GM19351 (cell line): ENCODE measurements around the gene KLHL29.
A peak's percentile ranks its signal among the peaks of the same experiment; 100 is the strongest.

Experiments
- ATAC-seq: cut with Tn5 transposase; IDR thresholded peaks from one replicate; pipeline ENCODE4 v1.9.1; 2021; ENCODE audit warnings: mild to moderate bottlenecking, moderate library complexity; ENCODE audit not compliant: unreplicated experiment

The KLHL29 gene

DNA sequence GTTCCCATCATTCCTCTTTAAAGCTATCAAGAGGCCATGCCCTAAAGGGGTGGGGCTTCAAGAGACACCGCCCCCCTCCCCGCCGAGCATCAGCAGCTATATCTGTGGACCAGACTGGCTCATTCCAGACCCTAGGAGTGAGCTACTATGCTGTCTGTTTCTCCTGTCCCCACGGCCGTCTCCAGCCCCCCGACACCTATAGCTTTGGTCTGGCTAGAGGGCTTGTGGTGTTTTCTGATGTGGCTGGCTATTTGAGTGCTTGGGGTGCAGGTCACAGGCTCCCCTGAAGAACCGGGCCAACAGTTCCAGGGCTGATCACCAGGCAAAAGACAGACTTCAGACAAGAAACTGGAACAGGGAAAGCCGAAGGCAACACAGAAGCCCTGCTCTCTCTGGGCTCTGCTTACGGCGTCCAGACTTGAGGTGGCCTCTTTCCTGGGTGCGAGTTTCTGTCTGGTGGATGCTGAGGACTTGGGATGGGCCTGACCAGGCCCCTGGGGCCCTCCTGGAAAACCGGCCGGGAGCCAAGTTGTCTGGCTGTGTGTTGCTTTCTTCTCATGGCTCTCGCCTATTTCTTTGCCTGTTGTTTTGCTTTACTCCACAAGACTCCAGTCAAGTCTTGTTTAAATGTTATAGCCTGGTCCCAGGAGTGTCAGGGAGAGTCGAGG lies 83.6 kb downstream of the KLHL29 start:
- ATAC-seq: no peak

DNA sequence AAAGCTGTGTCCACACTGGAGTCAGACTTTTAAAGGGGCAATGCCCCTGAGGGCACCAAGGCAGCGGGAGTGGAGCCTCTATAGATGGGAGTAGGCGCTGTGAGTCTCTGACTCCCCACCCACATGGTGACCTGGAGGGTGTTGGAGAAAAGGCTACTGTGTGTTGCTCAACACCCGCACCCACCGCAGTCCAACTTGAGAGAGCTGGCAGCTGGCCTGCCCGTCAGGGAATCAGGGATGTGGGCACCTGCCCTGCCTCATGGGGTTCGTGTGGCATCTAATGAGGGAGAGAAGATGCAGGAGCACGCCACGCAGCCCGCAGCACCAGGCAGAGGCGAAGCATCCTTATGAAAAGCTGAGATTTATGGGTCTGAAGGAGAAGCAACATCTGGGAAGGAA lies 84.2 kb downstream of the KLHL29 start:
- no peak for ATAC-seq

DNA sequence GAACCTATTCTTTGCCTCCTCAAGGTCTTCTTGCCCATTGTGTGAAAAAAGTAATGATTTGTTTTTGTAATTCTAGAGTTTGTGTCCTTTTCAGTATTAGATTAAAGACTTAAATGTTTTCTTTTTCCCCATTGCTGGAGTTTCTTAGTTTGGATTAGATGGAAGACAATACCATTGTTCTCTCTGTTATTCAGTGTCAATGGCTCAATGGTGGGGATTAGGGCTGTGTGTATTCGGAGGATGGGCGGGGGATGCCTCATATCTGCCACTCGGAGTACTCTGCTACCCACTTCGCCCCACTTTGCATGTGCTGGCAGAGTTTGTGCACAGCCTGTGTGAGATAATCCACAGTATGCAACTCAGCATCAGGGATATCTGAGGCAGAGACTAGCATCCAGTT lies 90.1 kb downstream of the KLHL29 start:
- no peak for ATAC-seq

DNA sequence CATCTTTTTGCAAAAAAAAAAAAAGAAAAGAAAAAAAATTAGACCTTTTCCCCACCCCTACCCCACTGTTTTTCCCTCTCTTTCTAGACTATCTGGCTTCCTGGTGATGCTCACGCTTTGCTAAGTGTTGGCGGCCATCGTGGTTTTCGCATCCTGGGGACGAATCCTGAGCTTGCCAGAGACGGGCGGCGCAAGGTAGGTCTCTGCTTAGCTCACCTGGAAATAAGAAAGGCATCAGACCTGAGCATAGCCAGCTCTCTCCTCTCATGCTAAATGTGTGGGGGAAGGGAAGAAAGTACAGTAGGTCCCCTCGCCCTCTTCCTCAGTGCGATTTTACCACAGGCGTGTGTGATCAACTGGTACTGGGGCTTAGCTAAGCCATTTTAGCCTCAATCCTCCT lies 90.5 kb downstream of the KLHL29 start:
- ATAC-seq: no peak

DNA sequence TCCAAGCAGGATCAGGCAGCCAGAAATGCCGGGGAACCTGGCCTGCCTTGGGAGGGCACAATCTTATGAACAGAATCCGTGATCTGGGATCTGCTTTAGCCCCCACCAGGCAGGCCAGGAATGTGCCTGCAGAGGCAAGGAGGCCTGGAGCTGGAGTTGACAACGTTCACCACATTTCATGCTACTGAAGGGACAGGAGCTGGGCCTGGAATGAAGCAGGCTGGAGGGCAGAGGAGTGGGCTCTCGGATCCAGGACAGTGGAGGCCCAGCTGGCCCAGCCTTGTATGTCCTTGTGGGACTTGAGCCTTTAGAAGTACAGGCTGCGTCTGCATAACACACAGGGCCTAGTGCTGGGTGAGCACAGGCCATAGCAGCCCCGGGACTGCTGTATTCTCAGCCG lies 91.8 kb downstream of the KLHL29 start:
- ATAC-seq: no peak

DNA sequence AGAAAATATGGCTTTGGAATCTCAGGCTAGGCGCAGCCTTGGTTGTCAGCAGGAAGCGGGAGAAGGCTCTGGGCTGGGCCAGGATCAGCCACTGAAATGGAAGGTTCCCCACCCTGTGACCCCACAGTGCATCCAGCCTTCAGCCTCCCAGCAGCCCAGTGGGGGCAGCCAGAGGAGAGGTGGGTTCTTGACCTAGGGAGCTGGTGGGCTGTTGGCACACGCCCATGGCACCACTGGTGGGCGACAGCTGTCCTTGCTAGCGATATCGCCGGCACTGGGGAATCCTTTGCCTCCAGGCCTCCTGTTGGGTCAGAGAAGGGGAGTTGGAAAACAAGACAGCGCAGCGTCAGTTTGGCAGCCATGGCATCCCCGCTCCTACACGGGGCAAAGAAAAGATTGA lies 92.4 kb downstream of the KLHL29 start:
- no peak for ATAC-seq

DNA sequence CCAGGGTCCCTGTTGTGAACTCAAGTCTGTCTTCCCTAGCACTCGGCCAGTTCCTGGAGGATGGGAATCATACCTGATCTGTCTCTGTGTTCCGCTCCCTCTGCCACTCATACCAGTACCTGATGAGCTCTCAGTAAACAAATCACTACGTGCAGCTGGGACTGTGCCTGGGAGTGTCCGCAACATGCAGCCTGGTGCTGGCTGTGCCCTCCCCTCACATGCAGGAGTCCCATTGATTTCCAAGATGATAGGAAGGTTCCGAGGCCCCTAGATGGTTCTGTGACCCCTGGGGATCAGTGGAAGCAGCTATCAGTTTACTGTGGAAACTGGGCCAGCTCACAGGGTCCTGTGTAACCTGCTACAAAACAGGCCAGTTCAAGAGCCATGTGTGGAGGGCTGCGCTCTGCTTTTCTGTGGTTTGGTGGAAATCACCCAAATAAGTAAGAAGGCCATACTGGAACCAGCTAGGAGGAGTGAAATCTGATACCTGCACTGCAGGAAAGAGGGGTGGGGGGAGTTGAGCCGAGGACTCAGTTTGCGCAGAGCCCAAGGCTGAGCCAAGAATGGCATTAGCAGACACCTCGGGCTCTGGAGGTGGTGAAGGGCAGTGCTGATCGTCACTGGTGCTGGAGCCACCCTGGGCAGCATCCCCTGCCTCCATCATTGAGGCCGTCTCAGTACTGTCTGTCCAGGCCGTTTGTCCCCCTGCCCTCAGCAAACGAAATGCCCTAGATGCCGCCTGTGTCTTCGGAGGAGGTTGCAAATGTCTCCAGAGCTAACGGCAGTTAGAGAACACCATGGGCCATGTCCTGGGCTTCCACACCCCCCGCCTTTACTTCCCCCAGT lies 93.3 kb downstream of the KLHL29 start:
- ATAC-seq: no peak

DNA sequence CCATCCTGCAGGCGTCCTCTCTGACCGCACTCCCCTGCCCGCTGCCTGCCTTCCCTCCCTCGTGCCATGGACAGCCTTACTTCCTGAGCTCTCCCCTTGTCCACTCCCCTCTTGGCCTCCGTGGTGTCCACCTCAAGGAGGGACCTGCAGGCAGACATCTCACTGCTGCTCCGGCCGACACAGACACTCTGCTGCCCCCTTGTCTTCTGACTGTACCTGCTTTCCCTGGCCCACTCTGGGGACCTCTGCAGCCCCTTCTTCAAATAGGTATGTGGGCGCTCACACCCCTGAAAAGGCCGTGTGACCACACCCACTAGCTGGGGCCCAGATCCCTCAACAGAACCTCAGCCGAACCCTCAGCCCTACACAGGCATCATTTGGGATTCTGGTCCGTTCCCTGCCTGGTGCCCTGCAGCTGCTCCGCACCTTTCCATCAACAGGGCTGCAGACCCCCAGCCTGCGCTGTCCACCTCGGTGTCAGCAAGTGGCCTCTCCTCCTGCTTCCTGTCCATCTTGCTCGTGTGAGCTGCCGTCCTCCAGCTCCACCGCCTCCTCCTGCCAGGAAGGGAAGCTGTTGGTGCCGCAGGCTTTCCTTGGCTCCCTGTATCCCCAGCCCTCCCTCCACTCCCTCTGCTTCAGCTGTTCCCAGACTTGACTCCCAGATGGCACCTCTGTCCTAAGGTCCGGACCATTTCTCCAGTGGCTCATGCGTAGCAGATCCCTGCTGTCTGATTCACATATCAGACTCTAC lies 94.1 kb downstream of the KLHL29 start:
- ATAC-seq: no peak

DNA sequence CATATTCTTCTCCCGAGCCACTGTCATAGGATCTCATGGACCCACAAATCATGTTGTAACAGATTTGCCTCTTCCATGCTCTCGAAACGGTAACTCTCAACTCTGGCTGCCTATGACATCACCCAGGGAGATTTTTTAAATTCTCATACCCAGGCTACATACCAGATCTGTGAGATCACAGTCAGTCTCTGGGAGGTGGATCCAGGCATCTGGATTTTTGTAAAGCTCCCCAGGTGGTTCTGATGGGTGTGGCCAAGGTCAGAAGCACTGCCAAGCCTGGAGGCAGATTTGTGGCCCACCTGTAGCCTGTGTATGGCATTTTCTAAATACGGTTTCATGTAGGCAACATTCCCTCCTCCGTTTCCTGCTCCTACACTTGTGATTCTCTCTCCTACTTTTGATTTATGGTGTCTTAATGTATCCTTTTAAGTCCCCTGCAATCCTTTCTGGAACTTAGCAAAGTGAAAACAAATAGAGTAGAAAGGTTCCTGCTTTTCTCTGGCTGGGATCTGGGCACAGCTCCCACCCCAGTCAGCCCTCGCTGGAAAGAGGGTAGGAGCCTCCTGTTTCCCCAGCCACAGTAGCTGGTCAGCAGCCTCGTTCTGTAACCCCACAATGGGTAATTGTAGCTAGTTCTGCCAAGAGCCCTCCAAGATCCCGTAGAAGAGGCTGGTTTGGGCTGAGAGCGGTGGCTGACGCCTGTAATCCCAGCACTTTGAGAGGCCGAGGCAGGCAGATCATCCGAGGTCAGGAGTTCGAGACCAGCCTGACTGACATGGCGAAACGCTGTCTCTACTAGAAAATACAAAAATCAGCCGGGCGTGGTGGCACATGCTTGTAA lies 96.2 kb downstream of the KLHL29 start:
- ATAC-seq: no peak

DNA sequence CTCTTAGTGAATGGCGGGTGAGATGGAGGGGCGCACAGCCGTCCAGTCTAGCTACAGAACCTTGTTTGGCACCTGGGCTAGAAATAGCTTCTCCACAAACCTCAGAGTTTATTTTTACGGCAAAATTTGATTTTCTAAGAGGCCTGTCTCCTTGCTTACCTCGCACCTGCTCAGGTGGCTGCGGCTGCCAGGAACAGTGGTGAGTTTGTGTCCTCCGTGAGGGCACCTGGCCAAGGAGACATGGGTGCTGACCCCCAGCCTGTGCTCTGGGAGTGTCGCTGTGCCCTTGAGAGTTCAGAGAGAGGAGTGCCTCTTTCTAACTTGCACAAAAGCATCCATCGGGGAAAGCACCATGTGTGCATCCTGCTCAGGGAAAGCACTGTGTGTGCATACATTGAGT lies 97.2 kb downstream of the KLHL29 start:
- no peak for ATAC-seq

DNA sequence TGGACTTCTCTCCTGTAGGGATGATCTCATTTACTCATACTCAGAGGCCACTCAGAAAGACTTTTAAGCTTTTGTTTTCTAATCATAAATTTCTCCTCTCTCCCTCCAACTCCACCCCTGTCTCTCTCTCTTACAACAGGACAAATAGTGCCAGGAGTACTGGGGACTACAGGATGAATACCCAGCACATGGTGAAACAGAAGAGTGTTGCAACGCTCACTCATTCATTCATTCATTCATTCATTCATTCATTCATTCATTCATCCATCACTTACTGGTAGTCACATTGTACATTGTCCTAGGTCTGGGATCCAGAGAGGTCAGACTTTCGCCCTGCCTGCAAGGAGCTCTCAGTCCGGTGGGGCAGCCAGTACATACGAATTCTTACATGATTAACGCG lies 97.6 kb downstream of the KLHL29 start:
- ATAC-seq: no peak

DNA sequence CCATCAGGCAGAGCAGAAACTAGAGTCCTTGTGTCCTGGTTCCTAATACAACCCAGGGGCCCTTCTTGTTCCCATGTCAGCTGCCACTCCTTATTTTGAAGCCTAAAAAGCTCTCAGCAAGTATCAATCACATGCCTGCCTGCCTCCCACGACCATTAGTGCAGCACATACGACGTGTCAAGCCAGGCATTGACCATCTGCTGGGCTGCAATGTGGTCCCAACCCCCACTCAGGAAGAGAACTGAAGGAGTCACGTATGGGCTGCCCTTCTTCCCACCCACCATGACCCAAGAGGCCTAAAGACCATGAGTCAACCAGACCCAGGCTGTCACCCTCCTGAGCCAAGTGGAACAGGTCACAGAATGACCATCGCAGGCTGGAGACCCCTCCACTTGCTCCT lies 98.8 kb downstream of the KLHL29 start:
- ATAC-seq: no peak

DNA sequence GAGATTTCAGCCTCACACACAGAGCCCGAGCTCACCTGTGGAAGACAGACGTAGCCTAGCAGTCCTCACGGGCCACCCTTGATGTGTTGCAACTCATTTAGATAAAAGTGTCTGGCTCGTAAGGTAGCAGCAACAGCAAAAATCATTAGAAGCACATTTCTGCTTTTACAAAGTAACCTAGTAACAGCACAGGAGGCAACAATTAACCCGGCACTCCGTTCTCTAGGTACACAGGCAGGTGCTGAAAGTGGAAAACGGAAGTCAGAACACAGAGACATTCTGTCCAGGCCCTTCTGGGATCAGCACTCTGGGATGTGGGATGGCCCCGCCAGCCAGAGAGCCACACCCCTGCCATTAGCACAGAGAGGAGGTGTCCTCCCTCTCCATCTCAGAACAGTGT lies 99.3 kb downstream of the KLHL29 start:
- no peak for ATAC-seq

DNA sequence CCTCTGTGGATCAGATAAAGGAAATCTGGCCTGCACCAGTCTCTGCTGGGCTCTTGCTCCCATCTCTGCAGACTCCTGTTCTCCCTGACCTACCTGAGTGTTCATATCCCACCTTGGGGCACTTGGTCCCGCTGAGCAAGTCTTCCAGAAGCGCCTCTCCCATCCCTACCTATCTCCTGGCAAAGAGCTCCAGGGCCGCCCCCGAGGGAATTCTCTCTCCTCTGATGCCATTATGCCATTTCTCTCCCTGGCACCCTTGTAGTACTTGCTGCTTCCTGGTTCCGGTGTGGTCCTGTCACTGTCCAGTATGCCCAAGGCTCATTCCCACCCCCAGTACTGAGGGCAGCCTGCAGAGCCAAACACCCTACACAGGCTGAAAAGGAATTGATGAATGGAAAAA lies 99.8 kb downstream of the KLHL29 start:
- ATAC-seq: no peak

DNA sequence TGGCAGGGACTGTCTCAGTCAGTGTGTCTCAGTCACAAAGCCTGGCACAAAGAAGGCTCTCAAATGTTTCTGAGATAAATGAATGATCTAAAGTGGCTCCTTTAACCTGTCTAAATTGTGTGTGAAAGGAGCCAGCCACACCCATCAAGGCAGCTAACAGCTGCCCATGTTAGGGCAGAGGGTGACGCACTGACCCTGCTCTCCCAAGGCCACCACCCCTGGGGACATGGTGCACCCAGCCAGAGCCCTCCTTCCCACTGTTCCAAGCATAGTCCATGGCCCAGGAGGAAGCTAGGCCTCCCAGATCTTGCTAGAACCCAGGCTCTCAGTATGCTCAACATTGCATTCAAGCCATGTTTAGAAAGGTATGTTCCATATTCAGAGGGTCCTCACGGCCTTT lies 100.3 kb downstream of the KLHL29 start:
- no peak for ATAC-seq

DNA sequence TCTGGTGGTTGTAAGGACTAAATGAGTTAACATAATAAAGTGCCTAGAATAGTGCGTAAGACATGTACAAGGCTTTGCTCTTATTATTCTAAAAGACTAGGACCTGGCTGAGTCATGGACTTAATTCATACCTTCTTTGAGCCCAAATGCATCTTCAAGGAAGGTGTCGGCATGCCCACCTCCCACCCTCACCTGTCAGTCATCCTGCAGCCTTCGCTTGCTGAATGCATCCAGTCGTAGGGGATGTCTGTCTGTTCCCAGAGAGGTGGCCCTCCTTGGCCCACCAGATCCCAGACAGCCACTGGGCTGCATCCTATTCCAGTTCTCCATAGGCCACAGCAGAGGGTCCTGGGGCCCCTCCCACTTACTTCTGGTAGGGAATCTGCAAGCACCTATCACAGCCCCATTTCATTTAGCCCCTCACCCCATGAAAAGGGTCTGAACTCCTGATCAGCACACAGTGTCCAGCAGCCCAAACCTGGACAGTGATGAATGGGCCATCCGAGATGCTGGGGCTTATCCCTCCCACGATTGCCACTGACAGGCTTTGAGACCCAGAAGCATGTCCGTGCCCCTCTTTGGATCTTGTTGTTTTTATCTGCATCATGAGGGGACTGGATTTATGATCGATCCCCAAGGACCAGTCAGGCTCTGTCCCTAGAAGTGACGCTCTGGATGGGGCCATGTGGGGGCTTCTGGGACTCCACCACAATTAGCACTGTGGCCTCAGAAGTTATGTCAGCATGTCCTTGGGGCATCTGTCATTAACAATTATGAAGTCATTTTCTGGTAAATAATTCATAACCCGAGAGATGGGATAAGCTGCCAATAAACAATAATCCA lies 101.1 kb downstream of the KLHL29 start:
- ATAC-seq: no peak

DNA sequence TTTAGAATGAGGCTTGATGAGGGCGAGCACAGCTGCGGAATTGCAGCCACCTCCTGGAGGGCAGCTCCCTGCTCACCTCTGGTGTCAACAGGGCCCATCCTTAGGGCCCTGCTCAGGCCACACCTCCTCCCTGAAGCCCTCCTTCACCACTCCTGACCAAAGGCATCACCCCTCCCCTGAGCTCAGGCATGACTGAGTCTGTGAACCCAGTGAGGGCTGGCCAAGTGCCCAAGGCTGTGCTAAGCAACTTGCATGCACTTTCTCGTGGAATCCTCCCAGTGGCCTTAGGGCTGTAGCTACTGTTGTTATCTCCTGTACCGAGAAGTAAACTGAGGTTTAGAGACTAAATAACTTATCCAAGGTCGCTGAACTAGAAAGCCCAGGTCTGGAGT lies 101.7 kb downstream of the KLHL29 start:
- no peak for ATAC-seq

DNA sequence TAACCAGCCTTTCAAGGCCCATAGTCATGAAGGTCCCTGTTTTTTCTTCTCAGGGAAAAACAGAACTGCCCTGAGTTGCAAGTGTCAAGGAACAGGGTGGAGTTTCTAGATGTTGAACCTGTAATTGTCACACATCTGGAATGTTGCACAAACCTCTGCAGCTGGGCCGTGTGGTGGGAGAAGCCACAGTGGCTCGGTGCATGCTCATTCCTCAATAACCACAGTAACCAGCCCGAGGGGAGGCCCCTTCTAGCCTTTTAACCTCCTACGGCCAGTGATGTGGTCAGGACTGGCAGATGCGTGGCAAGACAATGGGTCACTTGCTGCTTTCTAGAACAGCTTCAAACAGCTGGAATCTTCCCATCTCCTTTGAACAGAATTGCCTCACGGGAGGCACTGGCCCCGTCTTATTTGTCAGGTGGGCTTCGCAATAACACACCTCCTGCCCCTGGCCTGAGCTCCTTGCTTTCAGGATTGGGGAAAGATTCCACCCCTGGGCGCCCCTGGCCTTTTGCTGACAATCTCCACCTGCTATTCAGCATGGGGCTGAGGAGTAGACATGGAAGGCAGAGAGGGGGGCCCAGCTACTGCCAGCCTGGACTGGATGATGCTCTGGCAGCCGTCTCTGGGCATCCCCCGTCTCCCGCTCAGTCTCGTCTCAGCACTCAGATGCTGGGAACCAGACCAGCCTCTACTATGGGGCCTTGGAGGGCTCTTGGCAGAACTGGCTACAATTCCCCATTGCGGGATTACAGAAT lies 102.9 kb downstream of the KLHL29 start:
- ATAC-seq: peak; percentile 42

DNA sequence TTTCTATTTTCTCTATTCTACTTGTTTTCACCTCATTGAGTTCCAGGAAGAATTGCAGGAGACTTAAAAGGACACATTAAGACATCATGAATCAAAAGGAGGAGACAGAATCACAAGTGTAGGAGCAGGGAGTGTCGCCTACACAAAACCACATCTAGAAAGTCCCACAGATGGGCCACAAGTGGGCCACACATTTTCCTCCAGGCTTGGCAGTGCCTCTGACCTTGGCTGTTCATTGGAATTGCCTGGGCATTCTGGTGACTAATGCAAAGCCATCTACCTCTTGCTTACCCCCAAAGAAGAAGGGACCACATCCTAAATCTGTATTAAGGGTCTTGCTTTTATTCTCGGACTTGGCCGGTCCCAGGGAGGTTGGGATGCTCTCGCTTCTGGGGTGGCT lies 103.6 kb downstream of the KLHL29 start:
- ATAC-seq: no peak
